Measurements from ENCODE around the gene RBM27. TPM values are rescaled to one million over a fixed set of nuclear protein-coding genes. Genes with fewer than 3 reads are reported as not detected.

RBM27 gene
- polyA plus RNA-seq, 1 of the 3 experiments (the other 2 are of a cell fraction), result 8.2 TPM

GRCh38 chr5:146240951-146241350 lies 37.5 kb downstream of the RBM27 start:
- Histone ChIP-seq H3K9ac (no peak overlapping the region), H3K4me2 (no peak overlapping the region; the same call in 1 of the 2 replicates), H4K20me1 (ENCODE audit: insufficient read depth) (no peaks in the 10 kb centered on the region), H3F3A (replicated peaks; ENCODE audit: insufficient read depth) (peaks cover 19% of the 10 kb centered on the region), H3K4me1 (ENCODE audit: control insufficient read depth in 1 of 2, insufficient read depth in 2 of 2, low read depth in 1 of 2, low read length in 1 of 2) (peaks cover 0 to 15% of the 10 kb centered on the region in 2 experiments; a peak in 2 of 4 replicates), H3K27ac (ENCODE audit: low read depth in 2 of 2, low read length in 1 of 2) (peak overlapping the region; percentile 19 to 75; a peak in 3 of 4 replicates), H2AFZ (ENCODE audit: low read depth) (no peak overlapping the region), H3K9me3 (no peaks in the 10 kb centered on the region), H3K9me2 (no peaks in the 10 kb centered on the region), H3K4me3 (ENCODE audit: low read depth in 2 of 2, low read length in 1 of 2) (no peak overlapping the region), H3K79me2 (ENCODE audit: insufficient read depth) (peaks cover 19% of the 10 kb centered on the region), H3K27me3 (ENCODE audit: insufficient read depth) (no peaks in the 10 kb centered on the region), H3K36me3 (replicated peaks in 1 of 2; ENCODE audit: control insufficient read depth in 1 of 2, insufficient read depth in 2 of 2, low read length in 1 of 2) (peaks cover 6 to 61% of the 10 kb centered on the region in 2 experiments)
- ChIA-PET POLR2A (no interaction called here), CTCF (no interaction called here)
- TF ChIP-seq SIN3A (IDR thresholded peaks at IDR 0.05; ENCODE audit: borderline replicate concordance, low read depth, low read length) (no peak), CTCF (IDR thresholded peaks at IDR 0.05) (no peak), FOXJ3 (CRISPR knock-in tag; IDR thresholded peaks at IDR 0.05) (no peak), USF2 (IDR thresholded peaks at IDR 0.05; ENCODE audit: borderline replicate concordance, low read depth, low read length) (no peak), RFX5 (IDR thresholded peaks at IDR 0.05; ENCODE audit: low read length) (no peak), USF1 (IDR thresholded peaks at IDR 0.05; ENCODE audit: borderline replicate concordance, low read depth) (no peak), MXI1 (IDR thresholded peaks at IDR 0.05; ENCODE audit: low read depth, low read length) (no peak), CHD2 (IDR thresholded peaks at IDR 0.05; ENCODE audit: low read length, partially characterized antibody) (no peak), RCOR1 (IDR thresholded peaks at IDR 0.05; ENCODE audit: low read length) (no peak), TAF1 (IDR thresholded peaks at IDR 0.05; ENCODE audit: borderline replicate concordance, low read depth, low read length) (no peak), JUND (IDR thresholded peaks at IDR 0.05) (peak; percentile 31), NFIC (IDR thresholded peaks at IDR 0.05; ENCODE audit: borderline replicate concordance) (peak; percentile 24; the same call in 1 of the 2 replicates), FOSL2 (IDR thresholded peaks at IDR 0.05; ENCODE audit: borderline replicate concordance, low read depth) (peak; percentile 24; the same call in 1 of the 2 replicates), MEF2A (IDR thresholded peaks at IDR 0.05; ENCODE audit: borderline replicate concordance, low read depth) (peak; percentile 66), ELF1 (IDR thresholded peaks at IDR 0.05) (no peak), GATA2 (CRISPR knock-in tag; IDR thresholded peaks at IDR 0.05) (no peak), YY1 (IDR thresholded peaks at IDR 0.05; ENCODE audit: low read depth) (no peak), PBX3 (IDR thresholded peaks at IDR 0.05) (no peak), EZH2phosphoT487 (IDR thresholded peaks at IDR 0.05; ENCODE audit: borderline replicate concordance, low read depth) (no peak), REST (IDR thresholded peaks at IDR 0.05; ENCODE audit: low read depth, low read length) (no peak), POLR2AphosphoS5 (IDR thresholded peaks at IDR 0.05; ENCODE audit: low read depth, low read length) (no peak), GABPA (IDR thresholded peaks at IDR 0.05; ENCODE audit: low read depth) (no peak), ZBTB33 (IDR thresholded peaks at IDR 0.05; ENCODE audit: borderline replicate concordance, low read depth) (no peak), FOXM1 (IDR thresholded peaks at IDR 0.05; ENCODE audit: low read depth) (no peak)
- WGBS (ENCODE audit: low lambda C conversion rate), result 94% methylated on average over 2 of the region's 2 CpGs
- DNase-seq, result no peak
